Neural cell (in vitro differentiated cells): ENCODE measurements around the gene NTN4. TPM values are rescaled to one million over a fixed set of nuclear protein-coding genes. Genes with fewer than 3 reads are reported as not detected.

Experiments used
- H2AFZ ChIP-seq: fragments of 200-600, 300-800 bp; sonication (generic), shearing (Covaris generic); 2 replicates; pipeline ENCODE4 v1.6.0; 2014; ENCODE audit warnings: low read depth, mild to moderate bottlenecking, antibody characterized with exemption, low read length, moderate library complexity
- H3F3A ChIP-seq: fragments of 200-600 bp; shearing (Covaris generic); 2 replicates; pipeline ENCODE4 v1.6.1; 2016; ENCODE audit warnings: mild to moderate bottlenecking, moderate library complexity, mixed read lengths, antibody characterized with exemption, low read length; ENCODE audit not compliant: insufficient read depth, poor library complexity, severe bottlenecking
- H3K27ac ChIP-seq: fragments of 200-600, 300-800 bp; sonication (generic), shearing (Covaris generic); 2 replicates; pipeline ENCODE4 v1.5.1; 2014; ENCODE audit warnings: mild to moderate bottlenecking, low read length, moderate library complexity
- H3K27me3 ChIP-seq: fragments of 300-800, 200-600 bp; sonication (generic), shearing (Covaris generic); 2 replicates; pipeline ENCODE4 v1.6.0; 2014; ENCODE audit warnings: mild to moderate bottlenecking, low read depth, low read length, moderate library complexity; ENCODE audit not compliant: insufficient read depth
- H3K36me3 ChIP-seq: fragments of 300-800, 200-600 bp; sonication (generic), shearing (Covaris generic); 2 replicates; pipeline ENCODE4 v1.5.1; 2014; ENCODE audit warnings: mild to moderate bottlenecking, antibody characterized with exemption, low read length, moderate library complexity; ENCODE audit not compliant: insufficient read depth
- H3K4me2 ChIP-seq: fragments of 300-800, 200-600 bp; sonication (generic), shearing (Covaris generic); 2 replicates; pipeline ENCODE4 v1.6.0; 2014; ENCODE audit warnings: mild to moderate bottlenecking, low read length
- H3K4me3 ChIP-seq: fragments of 300-800, 200-600 bp; sonication (generic), shearing (Covaris generic); 2 replicates; pipeline ENCODE4 v1.5.1; 2014; ENCODE audit warnings: mild to moderate bottlenecking, low read length, moderate library complexity
- H3K79me2 ChIP-seq: fragments of 200-600 bp; shearing (Covaris generic); replicated peaks from 2 replicates; pipeline ENCODE4 v1.6.0; 2014; ENCODE audit warnings: mild to moderate bottlenecking, low read length, moderate library complexity; ENCODE audit not compliant: insufficient read depth
- H3K9ac ChIP-seq: fragments of 300-800, 200-600 bp; sonication (generic), shearing (Covaris generic); 2 replicates; pipeline ENCODE4 v1.6.1; 2016; ENCODE audit warnings: mild to moderate bottlenecking, low read length, mixed read lengths
- H3K9me2 ChIP-seq: fragments of 200-600 bp; shearing (Covaris generic); 2 replicates; pipeline ENCODE4 v1.6.1; 2016; ENCODE audit warnings: mild to moderate bottlenecking, low read length, mixed read lengths; ENCODE audit not compliant: insufficient read depth
- H3K9me3 ChIP-seq: fragments of 200-600, 300-800 bp; sonication (generic), shearing (Covaris generic); 2 replicates; pipeline ENCODE4 v1.6.1; 2016; ENCODE audit warnings: mild to moderate bottlenecking, mixed run types, low read length, moderate library complexity, mixed read lengths
- H4K20me1 ChIP-seq: fragments of 200-600 bp; shearing (Covaris generic); 2 replicates; pipeline ENCODE4 v1.6.1; 2016; ENCODE audit warnings: mild to moderate bottlenecking, mixed run types; ENCODE audit not compliant: insufficient read depth
- EP300 ChIP-seq: fragments of 450-650 bp; conservative IDR thresholded peaks from 2 replicates; pipeline ENCODE4 v1.6.1; 2014; ENCODE audit warnings: antibody characterized with exemption, mild to moderate bottlenecking, moderate library complexity; ENCODE audit not compliant: poor library complexity, severe bottlenecking
- EZH2 ChIP-seq: fragments of 200-600, 300-800 bp; shearing (Covaris generic), sonication (generic); IDR thresholded peaks from 2 replicates; pipeline ENCODE4 v1.6.1; 2014; ENCODE audit warnings: antibody characterized with exemption, low read length, borderline replicate concordance, mild to moderate bottlenecking; ENCODE audit not compliant: insufficient read depth, poor library complexity, severe bottlenecking
- MXI1 ChIP-seq: fragments of 450-650 bp; conservative IDR thresholded peaks from 2 replicates; pipeline ENCODE4 v1.6.1; 2014; ENCODE audit warnings: antibody characterized with exemption, mild to moderate bottlenecking; ENCODE audit not compliant: poor library complexity, severe bottlenecking
- POLR2AphosphoS5 ChIP-seq: IDR thresholded peaks from 2 replicates; pipeline ENCODE4 v1.6.1; 2012
- RAD21 ChIP-seq: fragments of 450-650 bp; conservative IDR thresholded peaks from 2 replicates; pipeline ENCODE4 v1.6.1; 2014; ENCODE audit warnings: antibody characterized with exemption, mild to moderate bottlenecking, moderate library complexity
- REST ChIP-seq: IDR thresholded peaks from 2 replicates; pipeline ENCODE4 v1.6.1; 2012; ENCODE audit warnings: borderline replicate concordance
- SMC3 ChIP-seq: fragments of 450-650 bp; conservative IDR thresholded peaks from 2 replicates; pipeline ENCODE4 v1.6.1; 2014; ENCODE audit warnings: antibody characterized with exemption, mild to moderate bottlenecking, moderate library complexity; ENCODE audit not compliant: poor library complexity
- TAF1 ChIP-seq: IDR thresholded peaks from 2 replicates; pipeline ENCODE4 v1.6.1; 2012; ENCODE audit warnings: low read depth
- polyA plus RNA-seq: library from polyadenylated mRNA; depleted of rRNA; stranded (reverse); fragments of >200 nt; gene quantifications from 2 replicates; pipeline ENCODE4 v1.2.3, GENCODE V29; 2014
- TF ChIP-seq, protein P1 (sequence below): fragments of 450-650 bp; IDR thresholded peaks from 2 replicates; pipeline ENCODE4 v1.5.1; 2014; ENCODE audit warnings: antibody characterized with exemption, mild to moderate bottlenecking, moderate library complexity; ENCODE audit not compliant: poor library complexity, severe bottlenecking

NTN4 gene
- polyA plus RNA-seq, 1 donor from 2014 or later: 12.4 TPM

DNA sequence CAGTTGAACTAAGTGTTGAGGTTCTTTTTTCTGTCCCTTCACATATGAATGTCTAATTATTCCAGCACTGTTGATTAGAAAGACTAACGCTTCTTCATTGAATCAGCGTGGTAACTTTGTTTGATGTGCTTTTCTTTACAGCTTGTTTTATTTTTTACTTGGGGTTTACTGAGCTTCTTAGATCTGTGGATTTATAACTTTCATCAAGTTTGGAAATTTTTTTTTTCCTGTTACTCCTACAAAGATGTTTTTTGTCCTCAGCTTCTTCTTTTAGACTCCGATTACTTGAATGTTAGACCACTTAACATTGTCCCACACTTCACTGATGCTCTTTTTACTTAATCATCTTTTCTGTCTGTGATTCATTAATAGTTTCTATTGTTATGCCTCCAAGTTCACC lies 31.5 kb downstream of the NTN4 start:
- H3K4me3 ChIP-seq: no peak overlapping the region
- no peak for TF ChIP-seq POLR2AphosphoS5
- no peak for TF ChIP-seq MXI1
- no peak for TF ChIP-seq SMC3
- no peak for TF ChIP-seq REST
- no peak for TF ChIP-seq EZH2
- TF ChIP-seq, protein P1, sequence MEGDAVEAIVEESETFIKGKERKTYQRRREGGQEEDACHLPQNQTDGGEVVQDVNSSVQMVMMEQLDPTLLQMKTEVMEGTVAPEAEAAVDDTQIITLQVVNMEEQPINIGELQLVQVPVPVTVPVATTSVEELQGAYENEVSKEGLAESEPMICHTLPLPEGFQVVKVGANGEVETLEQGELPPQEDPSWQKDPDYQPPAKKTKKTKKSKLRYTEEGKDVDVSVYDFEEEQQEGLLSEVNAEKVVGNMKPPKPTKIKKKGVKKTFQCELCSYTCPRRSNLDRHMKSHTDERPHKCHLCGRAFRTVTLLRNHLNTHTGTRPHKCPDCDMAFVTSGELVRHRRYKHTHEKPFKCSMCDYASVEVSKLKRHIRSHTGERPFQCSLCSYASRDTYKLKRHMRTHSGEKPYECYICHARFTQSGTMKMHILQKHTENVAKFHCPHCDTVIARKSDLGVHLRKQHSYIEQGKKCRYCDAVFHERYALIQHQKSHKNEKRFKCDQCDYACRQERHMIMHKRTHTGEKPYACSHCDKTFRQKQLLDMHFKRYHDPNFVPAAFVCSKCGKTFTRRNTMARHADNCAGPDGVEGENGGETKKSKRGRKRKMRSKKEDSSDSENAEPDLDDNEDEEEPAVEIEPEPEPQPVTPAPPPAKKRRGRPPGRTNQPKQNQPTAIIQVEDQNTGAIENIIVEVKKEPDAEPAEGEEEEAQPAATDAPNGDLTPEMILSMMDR: no peak
- TF ChIP-seq EP300: no peak
- TF ChIP-seq TAF1: no peak
- no peak for TF ChIP-seq RAD21
- H3K4me2 ChIP-seq: no peak overlapping the region
- no peaks in the 10 kb centered on the region for H3K9me2 ChIP-seq
- H3K27me3 ChIP-seq: no peaks in the 10 kb centered on the region
- H3K27ac ChIP-seq: no peak overlapping the region
- H3K36me3 ChIP-seq: no peaks in the 10 kb centered on the region
- no peak overlapping the region for H3K9ac ChIP-seq
- no peaks in the 10 kb centered on the region for H3F3A ChIP-seq
- H3K79me2 ChIP-seq: no peaks in the 10 kb centered on the region
- H4K20me1 ChIP-seq: no peaks in the 10 kb centered on the region
- no peak overlapping the region for H2AFZ ChIP-seq
- peaks cover 4% of the 10 kb centered on the region for H3K9me3 ChIP-seq

DNA sequence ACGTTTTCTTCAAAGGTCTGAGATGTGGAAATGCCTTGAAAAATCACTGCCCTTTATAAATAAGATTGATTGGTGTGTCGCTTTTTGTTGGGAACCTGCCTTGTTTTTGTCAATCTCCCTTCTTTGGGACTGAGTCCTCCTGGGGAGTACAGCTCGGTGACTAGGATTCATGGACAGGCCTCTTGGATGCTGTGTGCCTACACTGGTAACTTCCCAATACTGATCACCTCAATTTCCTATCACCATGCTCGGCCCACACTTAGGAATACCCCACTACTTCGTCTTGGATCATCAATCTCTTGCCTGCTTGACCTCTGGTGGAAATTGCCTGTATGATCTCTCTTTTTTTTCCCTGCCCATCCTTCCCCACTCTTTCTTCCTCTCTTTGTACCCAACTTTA lies 34.2 kb downstream of the NTN4 start:
- H3K36me3 ChIP-seq: no peaks in the 10 kb centered on the region
- no peaks in the 10 kb centered on the region for H4K20me1 ChIP-seq
- H3K27me3 ChIP-seq: no peaks in the 10 kb centered on the region
- TF ChIP-seq TAF1 (no peak), POLR2AphosphoS5 (no peak), EP300 (no peak), EZH2 (no peak), MXI1 (no peak), REST (no peak), RAD21 (no peak), SMC3 (no peak)
- TF ChIP-seq, protein P1: no peak
- H3K79me2 ChIP-seq: no peaks in the 10 kb centered on the region
- peaks cover 4% of the 10 kb centered on the region for H3K9me3 ChIP-seq
- H3F3A ChIP-seq: no peaks in the 10 kb centered on the region
- H3K9me2 ChIP-seq: no peaks in the 10 kb centered on the region
- no peak overlapping the region for H3K4me3 ChIP-seq
- H2AFZ ChIP-seq: no peak overlapping the region
- no peak overlapping the region for H3K9ac ChIP-seq
- no peak overlapping the region for H3K4me2 ChIP-seq
- H3K27ac ChIP-seq: no peak overlapping the region
